ENCODE results near the gene CELSR1.

CELSR1 gene

GRCh38 chr22:46419754-46420571, 117.5 kb downstream of the CELSR1 start:
- peaks cover 3 to 8% of the 10 kb centered on the region in 2 donors for H3K27me3 ChIP-seq (ENCODE audit: control insufficient read depth in 1 of 2, insufficient read depth in 2 of 2, low read length in 2 of 2)
- H3K9me3 ChIP-seq (ENCODE audit: control insufficient read depth in 2 of 2, low read length in 2 of 2): no peaks in the 10 kb centered on the region
- no peak overlapping the region for H3K9ac ChIP-seq (ENCODE audit: low read length in 2 of 2)
- H3K4me1 ChIP-seq (ENCODE audit: control insufficient read depth, insufficient read depth, low read length): no peaks in the 10 kb centered on the region
- H3K4me3 ChIP-seq (ENCODE audit: low read length in 2 of 2): no peak overlapping the region
- H3K27ac ChIP-seq (ENCODE audit: low read length): no peak overlapping the region
- H3K36me3 ChIP-seq (ENCODE audit: control insufficient read depth in 2 of 2, insufficient read depth in 2 of 2, low read length in 2 of 2): no peaks in the 10 kb centered on the region

GRCh38 chr22:46418827-46419226, 118.6 kb downstream of the CELSR1 start:
- no peaks in the 10 kb centered on the region for H3K36me3 ChIP-seq (ENCODE audit: control insufficient read depth in 2 of 2, insufficient read depth in 2 of 2, low read length in 2 of 2)
- no peak overlapping the region for H3K9ac ChIP-seq (ENCODE audit: low read length in 2 of 2)
- H3K27me3 ChIP-seq (ENCODE audit: control insufficient read depth in 1 of 2, insufficient read depth in 2 of 2, low read length in 2 of 2): peaks cover 3 to 9% of the 10 kb centered on the region in 2 donors
- H3K4me3 ChIP-seq (ENCODE audit: low read length in 2 of 2): no peak overlapping the region
- no peak overlapping the region for H3K27ac ChIP-seq (ENCODE audit: low read length)
- H3K9me3 ChIP-seq (ENCODE audit: control insufficient read depth in 2 of 2, low read length in 2 of 2): no peaks in the 10 kb centered on the region
- H3K4me1 ChIP-seq (ENCODE audit: control insufficient read depth, insufficient read depth, low read length): no peaks in the 10 kb centered on the region

- peaks cover 3 to 9% of the 10 kb centered on the region in 2 donors for H3K27me3 ChIP-seq (ENCODE audit: control insufficient read depth in 1 of 2, insufficient read depth in 2 of 2, low read length in 2 of 2)
- H3K9ac ChIP-seq (ENCODE audit: low read length in 2 of 2): no peak overlapping the region
- H3K27ac ChIP-seq (ENCODE audit: low read length): no peak overlapping the region
- H3K9me3 ChIP-seq (ENCODE audit: control insufficient read depth in 2 of 2, low read length in 2 of 2): no peaks in the 10 kb centered on the region
- H3K36me3 ChIP-seq (ENCODE audit: control insufficient read depth in 2 of 2, insufficient read depth in 2 of 2, low read length in 2 of 2): no peaks in the 10 kb centered on the region
- H3K4me1 ChIP-seq (ENCODE audit: control insufficient read depth, insufficient read depth, low read length): no peaks in the 10 kb centered on the region
- H3K4me3 ChIP-seq (ENCODE audit: low read length in 2 of 2): no peak overlapping the region
Observed at GRCh38 chr22:46417769-46418168, 119.7 kb downstream of the CELSR1 start.

- H3K36me3 ChIP-seq (ENCODE audit: control insufficient read depth in 2 of 2, insufficient read depth in 2 of 2, low read length in 2 of 2): no peaks in the 10 kb centered on the region
- H3K4me3 ChIP-seq (ENCODE audit: low read length in 2 of 2): no peak overlapping the region
- no peaks in the 10 kb centered on the region for H3K9me3 ChIP-seq (ENCODE audit: control insufficient read depth in 2 of 2, low read length in 2 of 2)
- H3K4me1 ChIP-seq (ENCODE audit: control insufficient read depth, insufficient read depth, low read length): no peaks in the 10 kb centered on the region
- no peak overlapping the region for H3K27ac ChIP-seq (ENCODE audit: low read length)
- no peak overlapping the region for H3K9ac ChIP-seq (ENCODE audit: low read length in 2 of 2)
- peaks cover 3 to 13% of the 10 kb centered on the region in 2 donors for H3K27me3 ChIP-seq (ENCODE audit: control insufficient read depth in 1 of 2, insufficient read depth in 2 of 2, low read length in 2 of 2)
Observed at GRCh38 chr22:46416891-46417580, 120.4 kb downstream of the CELSR1 start.

GRCh38 chr22:46416520-46416871, 120.9 kb downstream of the CELSR1 start:
- H3K27ac ChIP-seq (ENCODE audit: low read length): no peak overlapping the region
- H3K4me3 ChIP-seq (ENCODE audit: low read length in 2 of 2): no peak overlapping the region
- H3K36me3 ChIP-seq (ENCODE audit: control insufficient read depth in 2 of 2, insufficient read depth in 2 of 2, low read length in 2 of 2): no peaks in the 10 kb centered on the region
- no peak overlapping the region for H3K9ac ChIP-seq (ENCODE audit: low read length in 2 of 2)
- no peaks in the 10 kb centered on the region for H3K4me1 ChIP-seq (ENCODE audit: control insufficient read depth, insufficient read depth, low read length)
- H3K27me3 ChIP-seq (ENCODE audit: control insufficient read depth in 1 of 2, insufficient read depth in 2 of 2, low read length in 2 of 2): peaks cover 7 to 13% of the 10 kb centered on the region in 2 donors
- H3K9me3 ChIP-seq (ENCODE audit: control insufficient read depth in 2 of 2, low read length in 2 of 2): no peaks in the 10 kb centered on the region

GRCh38 chr22:46415776-46416519, 121.5 kb downstream of the CELSR1 start:
- Histone ChIP-seq H3K9ac (ENCODE audit: low read length in 2 of 2) (no peak overlapping the region), H3K27me3 (ENCODE audit: control insufficient read depth in 1 of 2, insufficient read depth in 2 of 2, low read length in 2 of 2) (peaks cover 7 to 13% of the 10 kb centered on the region in 2 donors), H3K9me3 (ENCODE audit: control insufficient read depth in 2 of 2, low read length in 2 of 2) (no peaks in the 10 kb centered on the region), H3K27ac (ENCODE audit: low read length) (no peak overlapping the region), H3K4me3 (ENCODE audit: low read length in 2 of 2) (no peak overlapping the region), H3K4me1 (ENCODE audit: control insufficient read depth, insufficient read depth, low read length) (no peaks in the 10 kb centered on the region), H3K36me3 (ENCODE audit: control insufficient read depth in 2 of 2, insufficient read depth in 2 of 2, low read length in 2 of 2) (no peaks in the 10 kb centered on the region)

GRCh38 chr22:46414704-46415103, 122.7 kb downstream of the CELSR1 start:
- Histone ChIP-seq H3K4me3 (ENCODE audit: low read length in 2 of 2) (no peak overlapping the region), H3K4me1 (ENCODE audit: control insufficient read depth, insufficient read depth, low read length) (no peaks in the 10 kb centered on the region), H3K27me3 (ENCODE audit: control insufficient read depth in 1 of 2, insufficient read depth in 2 of 2, low read length in 2 of 2) (peaks cover 7 to 13% of the 10 kb centered on the region in 2 donors), H3K9ac (ENCODE audit: low read length in 2 of 2) (no peak overlapping the region), H3K27ac (ENCODE audit: low read length) (no peak overlapping the region), H3K36me3 (ENCODE audit: control insufficient read depth in 2 of 2, insufficient read depth in 2 of 2, low read length in 2 of 2) (no peaks in the 10 kb centered on the region), H3K9me3 (ENCODE audit: control insufficient read depth in 2 of 2, low read length in 2 of 2) (no peaks in the 10 kb centered on the region)

GRCh38 chr22:46413725-46414379, 123.6 kb downstream of the CELSR1 start:
- H3K9me3 ChIP-seq (ENCODE audit: control insufficient read depth in 2 of 2, low read length in 2 of 2): no peaks in the 10 kb centered on the region
- peaks cover 7 to 13% of the 10 kb centered on the region in 2 donors for H3K27me3 ChIP-seq (ENCODE audit: control insufficient read depth in 1 of 2, insufficient read depth in 2 of 2, low read length in 2 of 2)
- no peak overlapping the region for H3K9ac ChIP-seq (ENCODE audit: low read length in 2 of 2)
- H3K4me3 ChIP-seq (ENCODE audit: low read length in 2 of 2): no peak overlapping the region
- no peaks in the 10 kb centered on the region for H3K4me1 ChIP-seq (ENCODE audit: control insufficient read depth, insufficient read depth, low read length)
- H3K27ac ChIP-seq (ENCODE audit: low read length): no peak overlapping the region
- H3K36me3 ChIP-seq (ENCODE audit: control insufficient read depth in 2 of 2, insufficient read depth in 2 of 2, low read length in 2 of 2): no peaks in the 10 kb centered on the region

GRCh38 chr22:46411347-46411746, 126.1 kb downstream of the CELSR1 start:
- H3K9me3 ChIP-seq (ENCODE audit: control insufficient read depth in 2 of 2, low read length in 2 of 2): no peaks in the 10 kb centered on the region
- H3K4me1 ChIP-seq (ENCODE audit: control insufficient read depth, insufficient read depth, low read length): no peaks in the 10 kb centered on the region
- no peaks in the 10 kb centered on the region for H3K36me3 ChIP-seq (ENCODE audit: control insufficient read depth in 2 of 2, insufficient read depth in 2 of 2, low read length in 2 of 2)
- H3K27ac ChIP-seq (ENCODE audit: low read length): no peak overlapping the region
- H3K4me3 ChIP-seq (ENCODE audit: low read length in 2 of 2): no peak overlapping the region
- peaks cover 4 to 7% of the 10 kb centered on the region in 2 donors for H3K27me3 ChIP-seq (ENCODE audit: control insufficient read depth in 1 of 2, insufficient read depth in 2 of 2, low read length in 2 of 2)
- H3K9ac ChIP-seq (ENCODE audit: low read length in 2 of 2): no peak overlapping the region

GRCh38 chr22:46410291-46410808, 127.1 kb downstream of the CELSR1 start:
- Histone ChIP-seq H3K36me3 (ENCODE audit: control insufficient read depth in 2 of 2, insufficient read depth in 2 of 2, low read length in 2 of 2) (no peaks in the 10 kb centered on the region), H3K27me3 (ENCODE audit: control insufficient read depth in 1 of 2, insufficient read depth in 2 of 2, low read length in 2 of 2) (peaks cover 4 to 5% of the 10 kb centered on the region in 2 donors), H3K4me1 (ENCODE audit: control insufficient read depth, insufficient read depth, low read length) (no peaks in the 10 kb centered on the region), H3K9me3 (ENCODE audit: control insufficient read depth in 2 of 2, low read length in 2 of 2) (no peaks in the 10 kb centered on the region), H3K4me3 (ENCODE audit: low read length in 2 of 2) (no peak overlapping the region), H3K27ac (ENCODE audit: low read length) (no peak overlapping the region), H3K9ac (ENCODE audit: low read length in 2 of 2) (no peak overlapping the region)
